Endothelial cell of umbilical vein (primary cell): ENCODE measurements around the gene PEX7. TPM values are rescaled to one million over a fixed set of nuclear protein-coding genes. Genes with fewer than 3 reads are reported as not detected.

Source experiments
- BruUV-seq: library from RNA; stranded (reverse); fragments of 400-500 nt; replicated peaks from 2 replicates; lab custom pipeline; 2021; lab: Mats Ljungman, UMichigan
- CTCF ChIA-PET: fragments of 300-600, 350-600 bp; sonication (Branson Sonifier 250); formaldehyde crosslinking; loops from one replicate; lab custom pipeline; 2021; ENCODE audit warnings: antibody characterized with exemption, inconsistent platforms; lab: Charles Lee
- POLR2A ChIA-PET: fragments of 300-600, 350-600 bp; sonication (Branson Sonifier 250); formaldehyde crosslinking; loops from one replicate; lab custom pipeline; 2021; ENCODE audit warnings: antibody characterized with exemption, inconsistent platforms; lab: Charles Lee
- DNase-seq: peaks from one replicate; pipeline ENCODE4 v3.0.0-alpha.2; 2011; ENCODE audit warnings: low read depth, low spot score
- FAIRE-seq: peaks from 2 replicates; lab custom pipeline; 2011; peaks lifted over from hg19 to GRCh38; lab: Jason Lieb, UNC
- H2AFZ ChIP-seq: 2 replicates; pipeline ENCODE4 v1.6.0; 2012; ENCODE audit warnings: low read depth, low read length, control low read depth, inconsistent platforms
- H3K27ac ChIP-seq: 2 replicates; pipeline ENCODE4 v1.5.1; 2011; ENCODE audit warnings: low read depth, mild to moderate bottlenecking, control low read depth, low read length, moderate library complexity; ENCODE audit not compliant: insufficient read depth
- H3K27me3 ChIP-seq, 2 experiments: 2 replicates each; pipeline versions ENCODE4 v1.6.0 to v1.6.1; 2011; ENCODE audit warnings: low read length in 2 of 2, mixed read lengths in 1 of 2; ENCODE audit not compliant: control insufficient read depth in 2 of 2, insufficient read depth in 2 of 2
- H3K36me3 ChIP-seq, 2 experiments: 2 replicates in 1 of 2; 3 replicates in 1 of 2; pipeline ENCODE4 v1.5.1; 2011; ENCODE audit warnings: low read length in 2 of 2, mild to moderate bottlenecking in 1 of 2, moderate library complexity in 1 of 2; ENCODE audit not compliant: control insufficient read depth in 2 of 2, insufficient read depth in 2 of 2; ENCODE audit errors: extremely low read depth in 1 of 2
- H3K4me1 ChIP-seq: 3 replicates; pipeline ENCODE4 v1.5.1; 2011; ENCODE audit warnings: mild to moderate bottlenecking, low read length; ENCODE audit not compliant: control insufficient read depth, insufficient read depth; ENCODE audit errors: extremely low read depth
- H3K4me2 ChIP-seq: 2 replicates; pipeline ENCODE4 v1.6.1; 2011; ENCODE audit warnings: low read length, control low read depth, mixed read lengths; ENCODE audit not compliant: insufficient read depth
- H3K4me3 ChIP-seq, 3 experiments: fragments of 200-600 bp in 1 of 3; sonication (generic), shearing (Covaris generic) in 1 of 3; replicated peaks in 1 of 3; 2 replicates each; pipeline ENCODE4 v1.5.1; 2011 to 2016; ENCODE audit warnings: control low read depth in 3 of 3, low read length in 3 of 3, mild to moderate bottlenecking in 2 of 3, inconsistent platforms in 1 of 3, low read depth in 1 of 3, moderate library complexity in 1 of 3; ENCODE audit not compliant: insufficient read depth in 1 of 3
- H3K79me2 ChIP-seq: 2 replicates; pipeline ENCODE4 v1.6.0; 2012; ENCODE audit warnings: low read length, inconsistent platforms; ENCODE audit not compliant: control insufficient read depth, insufficient read depth
- H3K9ac ChIP-seq: replicated peaks from 2 replicates; pipeline ENCODE3; 2011; ENCODE audit warnings: low read length, control low read depth; ENCODE audit not compliant: insufficient read depth; ENCODE audit errors: extremely low read depth
- H3K9me1 ChIP-seq: replicated peaks from 3 replicates; pipeline ENCODE4 v1.6.0; 2011; ENCODE audit warnings: mild to moderate bottlenecking, low read length; ENCODE audit not compliant: control insufficient read depth, insufficient read depth; ENCODE audit errors: extremely low read depth
- H3K9me3 ChIP-seq: replicated peaks from 2 replicates; pipeline ENCODE4 v1.5.1; 2012; ENCODE audit warnings: low read length, inconsistent platforms; ENCODE audit not compliant: control insufficient read depth, insufficient read depth
- H4K20me1 ChIP-seq: replicated peaks from 2 replicates; pipeline ENCODE3; 2011; ENCODE audit warnings: mild to moderate bottlenecking, low read length; ENCODE audit not compliant: control insufficient read depth, insufficient read depth; ENCODE audit errors: extremely low read depth
- CTCF ChIP-seq, 2 donors: IDR thresholded peaks; 1 replicate in 1 of 2; 2 replicates in 1 of 2; pipeline ENCODE4 v1.5.1; 2011; ENCODE audit warnings: low read length in 2 of 2, mild to moderate bottlenecking in 2 of 2, moderate library complexity in 2 of 2, control low read depth in 1 of 2, inconsistent platforms in 1 of 2, low read depth in 1 of 2; ENCODE audit not compliant: insufficient read depth in 1 of 2; ENCODE audit errors: extremely low read depth in 1 of 2
- EZH2 ChIP-seq: IDR thresholded peaks from 2 replicates; pipeline ENCODE4 v1.6.1; 2012; ENCODE audit warnings: borderline replicate concordance, low read depth, mild to moderate bottlenecking, moderate library complexity, low read length, inconsistent platforms; ENCODE audit not compliant: severe bottlenecking
- FOS ChIP-seq: IDR thresholded peaks from 2 replicates; pipeline ENCODE4 v1.6.1; 2011; ENCODE audit warnings: mild to moderate bottlenecking, low read length, moderate library complexity, borderline replicate concordance; ENCODE audit not compliant: insufficient read depth
- GATA2 ChIP-seq: IDR thresholded peaks from 2 replicates; pipeline ENCODE4 v1.7.0; 2011; ENCODE audit warnings: low read depth, mild to moderate bottlenecking, moderate library complexity, mixed read lengths, low read length; ENCODE audit not compliant: insufficient read length, insufficient read depth
- JUN ChIP-seq: IDR thresholded peaks from 2 replicates; pipeline ENCODE4 v1.6.1; 2011; ENCODE audit warnings: borderline replicate concordance, low read depth; ENCODE audit not compliant: insufficient read length, insufficient read depth
- MYC ChIP-seq: IDR thresholded peaks from one replicate; pipeline ENCODE4 v1.6.1; 2011; ENCODE audit warnings: mild to moderate bottlenecking, low read depth, low read length
- POLR2A ChIP-seq: IDR thresholded peaks from 2 replicates; pipeline ENCODE4 v1.6.1; 2012; ENCODE audit warnings: low read depth, mild to moderate bottlenecking, control low read depth, low read length
- POLR2AphosphoS5 ChIP-seq: IDR thresholded peaks from 2 replicates; pipeline ENCODE4 v1.6.1; 2012; ENCODE audit warnings: low read depth, mild to moderate bottlenecking, control low read depth, low read length, moderate library complexity; ENCODE audit not compliant: insufficient read depth
- dilution Hi-C: fragments of 300-500 bp; cut with MboI; formaldehyde crosslinking; loops from one replicate; pipeline ENCODE4 v1.15.0; 2019; ENCODE audit warnings: low sequenced_read_pairs; ENCODE audit not compliant: extremely low pct_ligation_motif_present
- intact Hi-C: fragments of 100-400 bp; cut with micrococcal nuclease; formaldehyde crosslinking; loops from one replicate; pipeline ENCODE4 v1.10.0; 2022
- polyA plus RNA-seq, 4 experiments: library from polyadenylated mRNA; depleted of rRNA in 3 of 4; stranded (reverse) in 3 of 4; unstranded in 1 of 4; fragments of >200 nt; gene quantifications; 2 replicates each; pipeline versions ENCODE4 v1.2.1 to v1.2.3, GENCODE V29; 2011 to 2012; ENCODE audit warnings: missing spikeins in 1 of 4
- total RNA-seq: library from RNA; stranded (reverse); gene quantifications from 2 replicates; pipeline ENCODE4 v1.2.3, GENCODE V29; 2021

The PEX7 gene
- total and polyA plus RNA-seq, 2 donors (not counting 3 experiments of a cell fraction or from before 2014, with no cell fraction given) = 3.7 to 5.7 TPM

GRCh38 chr6:136890194-136890839 lies 67.9 kb downstream of the PEX7 start:
- H3K4me1 ChIP-seq = peaks cover 3% of the 10 kb centered on the region
- no peak overlapping the region for H3K4me2 ChIP-seq
- H3K9ac ChIP-seq = no peak overlapping the region
- H3K9me1 ChIP-seq = no peaks in the 10 kb centered on the region
- no peak for DNase-seq
- ChIA-PET POLR2A (no interaction called here), CTCF (interaction anchor here (2.2 kb wide), 1 partner anchor 44 kb away, joined by 6 read pairs; no protein-coding TSS in a partner anchor)
- intact Hi-C loops = no loop called here
- H3K27ac ChIP-seq = no peak overlapping the region
- no peak for FAIRE-seq
- no peaks in the 10 kb centered on the region for H3K9me3 ChIP-seq
- H3K79me2 ChIP-seq = no peaks in the 10 kb centered on the region
- no peaks in the 10 kb centered on the region for H3K27me3 ChIP-seq
- H4K20me1 ChIP-seq = no peaks in the 10 kb centered on the region
- dilution Hi-C loops = no loop called here
- no TSS peak for BruUV-seq
- TF ChIP-seq GATA2 (no peak), CTCF (IDR thresholded peaks at IDR 0.05; ENCODE audit: extremely low read depth in 1 of 2, insufficient read depth in 1 of 2, low read depth in 1 of 2, low read length in 2 of 2) (no peak), POLR2AphosphoS5 (no peak), EZH2 (no peak), POLR2A (no peak), FOS (no peak), JUN (no peak), MYC (no peak)
- no peak overlapping the region for H2AFZ ChIP-seq
- H3K4me3 ChIP-seq = no peak overlapping the region
- no peaks in the 10 kb centered on the region for H3K36me3 ChIP-seq
